Measurements from ENCODE around the gene POMT2.
A peak's percentile ranks its signal among the peaks of the same experiment; 100 is the strongest.

POMT2 gene

DNA sequence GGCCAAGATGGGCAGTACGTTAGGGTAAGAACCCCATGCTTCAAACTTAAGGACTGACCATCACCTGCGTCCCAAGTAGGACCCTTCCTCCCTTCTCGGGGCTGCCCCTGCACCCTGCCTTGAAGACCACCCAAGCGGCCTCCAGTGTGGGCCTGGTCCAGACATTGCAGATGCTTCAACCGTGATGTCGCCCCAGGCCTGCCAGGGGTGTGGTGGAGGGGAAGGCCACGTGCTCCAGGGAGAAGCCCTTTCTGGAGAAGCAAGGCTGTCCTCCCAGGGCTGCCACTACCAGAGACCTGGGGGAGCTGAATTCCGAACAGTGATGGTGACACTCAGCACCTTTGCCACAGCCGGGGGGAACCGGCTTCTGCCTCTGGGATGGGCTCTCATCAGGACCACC is 63.0 kb downstream of the POMT2 start:
- intact Hi-C loops (cut with DNase I), result no loop called here
- no peak for DNase-seq

DNA sequence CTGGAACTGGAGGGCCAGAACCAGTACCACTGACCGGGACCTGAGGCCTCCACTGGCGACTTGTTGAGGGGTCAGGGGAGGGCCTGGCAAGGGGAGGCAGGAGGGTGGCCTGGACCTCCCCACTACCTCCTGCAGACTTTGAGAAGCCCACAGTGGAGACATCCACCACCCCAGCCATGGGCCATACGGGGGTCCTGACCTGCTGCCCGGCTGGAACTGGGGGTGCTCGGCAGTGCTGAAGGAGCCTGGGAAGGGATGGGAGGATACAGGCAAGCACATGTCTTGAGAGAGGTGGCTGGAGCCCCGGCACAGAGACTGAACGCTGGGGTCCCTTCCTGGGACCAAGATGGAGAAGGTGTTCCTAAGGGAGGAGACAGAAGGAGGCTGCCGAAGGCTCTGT is 64.0 kb downstream of the POMT2 start:
- intact Hi-C loops (cut with DNase I), result no loop called here
- DNase-seq, result no peak

DNA sequence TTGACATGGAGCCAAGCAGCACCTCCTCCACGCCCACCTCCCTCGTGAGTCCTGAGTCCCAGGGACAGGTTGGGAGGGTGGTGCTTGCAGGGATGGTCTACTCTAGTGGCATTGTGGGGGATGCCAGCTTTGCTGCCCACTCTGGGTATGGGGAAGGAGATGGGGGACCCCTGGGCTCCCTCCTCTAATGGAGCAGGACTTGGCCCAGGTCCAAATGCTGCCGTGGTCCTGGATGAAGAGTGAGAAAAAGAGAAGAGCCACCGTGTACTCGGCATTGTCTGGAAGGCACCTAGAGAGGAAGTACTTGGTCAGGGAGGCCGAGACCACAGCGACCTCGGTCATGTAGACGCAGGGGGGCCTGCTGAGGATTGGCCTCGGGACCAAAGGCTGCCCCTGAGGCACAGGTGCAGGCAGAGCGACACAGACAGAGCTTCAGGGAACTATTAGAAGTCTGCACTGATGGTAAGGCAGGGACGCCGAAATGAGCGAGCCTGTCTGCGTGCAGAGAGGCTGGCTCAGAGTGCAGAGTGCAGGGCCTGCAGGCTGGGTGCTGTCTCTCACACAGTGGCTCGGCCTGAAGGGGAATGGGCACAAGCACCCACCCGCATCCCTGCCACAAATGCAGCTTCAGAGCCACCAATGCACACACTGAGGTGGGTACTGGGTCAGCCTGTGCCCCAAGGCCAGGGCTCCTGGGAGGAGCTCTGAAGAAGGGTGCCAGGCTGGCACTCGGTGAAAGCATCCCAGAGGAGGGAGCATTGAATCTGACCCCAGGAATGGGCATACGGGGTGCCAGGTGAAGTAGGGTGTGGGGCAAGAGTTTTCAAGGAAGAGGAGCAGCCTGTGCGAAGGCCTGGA is 67.1 kb downstream of the POMT2 start:
- DNase-seq, result peak in 2 of 42 donors; percentile 25 to 32
- intact Hi-C loops (cut with DNase I), result no loop called here

DNA sequence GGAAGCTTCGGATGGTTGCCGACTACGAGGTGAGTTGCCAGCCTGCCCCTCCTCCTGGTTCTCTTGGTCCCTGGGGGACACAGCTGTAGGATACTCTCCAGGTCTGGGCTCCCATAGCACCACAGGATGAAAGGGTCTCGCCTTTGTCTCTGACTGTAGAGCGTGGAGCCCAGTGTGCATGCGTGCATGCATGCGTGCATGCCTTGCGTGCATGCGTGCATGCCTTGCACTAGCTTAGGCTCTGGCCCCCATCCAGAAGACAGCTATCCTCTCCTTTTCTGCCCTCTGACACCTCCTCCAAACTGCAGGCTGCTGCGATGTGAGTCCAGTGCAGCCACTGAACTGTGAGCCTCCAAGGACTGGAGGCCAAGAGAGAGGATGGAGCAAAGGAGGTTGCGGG is 68.8 kb downstream of the POMT2 start:
- intact Hi-C loops (cut with DNase I), result no loop called here
- no peak for DNase-seq

- intact Hi-C loops (cut with DNase I), result no loop called here
- no peak for DNase-seq
Observed at GRCh38 chr14:77250927-77251326, 69.8 kb downstream of the POMT2 start.

DNA sequence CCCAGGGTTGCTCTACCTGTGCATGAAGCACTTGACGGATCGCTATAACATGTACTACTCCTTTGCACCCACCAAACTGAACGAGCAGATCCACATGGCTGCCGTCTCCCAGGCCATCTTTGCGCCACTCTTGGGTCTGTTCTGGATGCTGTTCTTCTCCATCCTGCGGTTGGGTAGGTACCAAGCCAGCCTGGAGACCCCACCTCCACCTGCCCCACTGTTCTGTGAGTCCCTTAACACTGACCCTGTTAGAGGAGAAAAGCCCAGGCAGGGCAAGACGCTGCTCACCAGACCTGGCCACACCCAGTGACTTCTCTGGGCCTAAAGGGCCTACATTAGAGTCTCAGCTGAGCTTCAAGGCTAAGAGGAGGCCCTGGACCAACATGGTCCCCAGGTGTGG is 71.4 kb downstream of the POMT2 start:
- no peak for DNase-seq
- intact Hi-C loops (cut with DNase I), result no loop called here

- no peak for DNase-seq
- intact Hi-C loops (cut with DNase I), result no loop called here
Observed at GRCh38 chr14:77248666-77249065, 72.0 kb downstream of the POMT2 start.

GRCh38 chr14:77246784-77247183 is 73.9 kb downstream of the POMT2 start:
- no peak for DNase-seq
- intact Hi-C loops (cut with DNase I), result no loop called here

GRCh38 chr14:77245820-77246219 is 74.9 kb downstream of the POMT2 start:
- no peak for DNase-seq
- intact Hi-C loops (cut with DNase I), result no loop called here

DNA sequence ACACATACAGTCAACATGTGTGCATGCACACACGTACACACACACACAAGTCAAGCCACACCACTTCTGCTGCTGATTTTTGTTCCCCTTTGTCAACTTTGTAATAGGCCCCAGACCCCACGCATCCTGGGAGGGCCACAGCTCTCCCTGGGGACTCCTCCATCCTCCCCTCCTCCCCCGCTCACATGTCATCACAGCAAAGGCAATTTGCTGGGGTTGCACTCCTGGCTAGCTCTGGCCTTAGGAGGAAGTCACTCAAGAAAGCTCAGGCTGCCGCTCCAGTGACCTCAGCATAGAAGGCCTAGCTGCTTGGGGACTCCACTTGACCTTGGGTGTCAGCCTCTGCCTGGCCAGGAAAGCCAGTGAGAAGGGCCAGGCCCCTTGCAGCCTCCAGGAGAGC is 76.8 kb downstream of the POMT2 start:
- no peak for DNase-seq
- intact Hi-C loops (cut with DNase I), result no loop called here

DNA sequence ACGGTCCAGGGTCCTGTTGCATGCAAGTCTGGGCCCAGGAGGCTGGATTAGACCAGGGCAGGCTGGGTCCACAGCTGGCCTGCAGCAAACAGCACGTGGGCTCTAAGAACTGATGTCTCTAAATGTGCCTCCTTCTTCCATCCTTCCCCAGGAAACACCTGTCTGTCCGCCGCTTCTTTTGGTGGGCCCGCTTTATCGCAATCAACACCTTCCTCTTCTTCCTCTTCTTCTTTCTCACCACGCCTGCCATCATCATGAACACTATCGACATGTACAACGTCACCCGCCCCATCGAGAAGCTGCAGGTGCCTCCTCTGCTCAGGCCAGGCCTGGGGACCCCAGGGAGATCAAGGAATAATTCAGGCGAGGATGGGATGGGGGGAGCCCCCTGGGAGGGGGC is 77.9 kb downstream of the POMT2 start:
- DNase-seq, result no peak
- intact Hi-C loops (cut with DNase I), result no loop called here

DNA sequence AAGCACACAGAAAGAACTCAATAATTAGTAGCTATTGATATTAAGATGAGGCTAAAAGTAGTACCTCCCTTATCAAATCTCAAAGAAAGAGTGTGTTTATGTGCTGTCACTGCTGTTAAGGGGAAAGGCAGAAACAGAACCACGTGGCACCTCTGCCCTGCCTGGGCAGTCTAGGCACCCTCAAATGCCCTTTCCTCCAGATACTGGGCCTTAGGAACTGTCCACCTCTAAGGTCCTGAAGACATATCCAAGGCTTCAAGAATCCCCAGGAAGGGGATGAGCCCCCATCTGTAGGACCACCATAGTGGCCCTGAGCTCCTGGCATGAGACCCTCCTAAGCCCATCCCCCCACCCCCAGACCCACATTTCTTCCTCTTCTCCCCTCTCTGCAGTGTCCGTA is 78.7 kb downstream of the POMT2 start:
- intact Hi-C loops (cut with DNase I), result no loop called here
- no peak for DNase-seq

- DNase-seq, result no peak
- intact Hi-C loops (cut with DNase I), result no loop called here
Observed at GRCh38 chr14:77240336-77240915, 80.3 kb downstream of the POMT2 start.

DNA sequence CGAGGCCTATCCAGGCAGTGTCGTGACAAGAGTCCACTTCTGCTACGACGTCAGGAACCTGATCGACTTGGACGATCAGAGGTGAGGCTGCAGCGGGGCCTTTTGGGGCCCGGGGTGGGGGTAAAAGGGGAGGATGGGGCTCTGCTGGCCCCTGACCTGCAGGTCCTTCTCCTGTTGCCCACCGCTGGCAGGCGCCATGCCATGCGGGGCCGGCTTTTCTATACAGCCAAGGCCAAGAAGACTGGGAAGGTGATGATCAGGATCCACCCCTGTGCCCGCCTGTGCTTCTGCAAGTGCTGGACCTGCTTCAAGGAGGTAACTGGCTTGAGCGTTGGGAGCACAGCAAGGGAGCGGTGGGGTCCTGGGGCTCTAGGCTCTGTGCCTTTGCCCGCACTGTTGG is 81.3 kb downstream of the POMT2 start:
- no peak for DNase-seq
- intact Hi-C loops (cut with DNase I), result no loop called here

DNA sequence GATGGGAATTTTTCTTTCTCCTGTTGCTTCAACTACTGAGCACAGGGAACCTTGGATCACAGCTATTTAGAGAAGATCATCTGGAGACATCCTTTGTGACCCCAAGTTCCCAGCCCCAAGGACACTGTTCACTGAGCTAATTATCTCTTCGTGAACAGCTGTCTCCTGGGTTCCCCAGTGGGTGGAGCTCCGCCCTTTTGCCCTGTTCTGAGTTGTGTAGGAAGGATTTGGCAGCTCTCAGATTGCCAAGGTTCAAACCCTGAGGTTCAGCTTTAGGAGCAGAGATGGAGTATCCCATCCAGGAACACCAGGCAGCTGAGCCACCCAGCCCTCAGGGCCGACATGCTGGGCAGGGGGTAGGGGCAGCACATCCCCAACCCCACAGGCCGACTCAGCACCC is 81.7 kb downstream of the POMT2 start:
- intact Hi-C loops (cut with DNase I), result no loop called here
- peak in 36 of 42 donors; percentile 13 to 82 (median 52) for DNase-seq

DNA sequence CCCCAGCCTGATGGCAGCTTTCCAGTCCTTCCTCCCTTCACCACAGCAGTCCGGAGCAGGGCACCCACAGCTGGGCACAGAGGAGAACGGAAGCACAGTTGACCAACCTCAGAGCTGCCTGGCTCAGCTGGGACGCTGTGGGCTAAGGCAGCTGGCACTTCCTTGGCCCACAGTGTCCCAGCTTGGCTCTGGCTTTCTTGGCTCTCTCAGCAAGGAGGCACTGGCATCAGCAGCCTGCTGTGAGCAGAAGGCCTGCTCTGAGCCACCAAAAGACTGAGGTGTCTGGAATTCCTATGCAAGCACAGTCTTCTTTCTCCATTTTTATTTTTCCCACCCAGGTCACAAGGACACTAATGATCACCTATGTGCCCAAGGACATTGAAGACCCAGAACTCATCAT is 82.3 kb downstream of the POMT2 start:
- DNase-seq, result peak in 8 of 42 donors; percentile 17 to 42 (median 29)
- intact Hi-C loops (cut with DNase I), result no loop called here

- no peak for DNase-seq
- intact Hi-C loops (cut with DNase I), result no loop called here
Observed at GRCh38 chr14:77236814-77237213, 83.9 kb downstream of the POMT2 start.

DNA sequence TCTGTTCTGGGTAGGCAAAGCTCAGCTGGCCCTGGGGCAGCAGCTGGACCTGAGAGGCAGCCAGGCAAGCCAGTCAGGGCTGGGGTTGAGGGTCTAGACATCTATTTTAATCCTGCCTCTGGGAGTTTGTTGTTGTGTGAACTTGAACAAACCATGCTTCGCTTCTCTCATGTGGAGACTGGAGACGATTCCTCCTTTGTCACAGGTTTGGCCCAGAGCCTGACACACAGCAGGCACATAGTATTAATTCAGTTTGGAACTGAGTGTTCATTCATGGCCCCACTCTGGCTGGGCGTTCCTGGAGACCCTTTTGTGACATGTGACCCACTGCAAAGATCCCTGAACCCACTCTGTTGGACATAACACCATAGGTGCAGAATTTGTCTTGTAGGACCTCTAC is 89.0 kb downstream of the POMT2 start:
- DNase-seq, result no peak
- intact Hi-C loops (cut with DNase I), result no loop called here

DNA sequence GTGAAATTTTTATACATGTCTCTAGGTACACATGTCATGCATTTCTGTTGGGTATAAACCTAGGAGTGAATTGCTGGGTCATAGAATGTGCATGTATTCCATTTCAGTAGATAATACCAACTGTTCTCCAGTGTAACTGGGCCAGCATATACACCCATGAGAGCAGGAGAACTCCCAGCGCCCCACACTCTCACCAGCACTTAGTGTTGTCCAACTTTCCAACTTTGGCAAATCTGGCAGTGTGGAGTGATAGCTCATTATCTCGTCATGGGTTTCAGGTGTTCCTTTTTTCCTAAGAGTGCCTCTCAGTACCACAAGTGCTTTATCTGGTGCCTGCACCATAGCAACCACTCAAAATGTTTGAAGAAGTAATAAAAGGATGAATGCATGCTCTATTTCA is 89.8 kb downstream of the POMT2 start:
- intact Hi-C loops (cut with DNase I), result no loop called here

GRCh38 chr14:77228056-77228455 is 92.6 kb downstream of the POMT2 start:
- DNase-seq, result no peak
- intact Hi-C loops (cut with DNase I), result no loop called here

More for the DNA sequence above, 89.8 kb downstream of the POMT2 start:
- DNase-seq, result no peak
